Retina (tissue), 1 donor: Measurements from ENCODE around the gene GNG3.
A peak's percentile ranks its signal among the peaks of the same experiment; 100 is the strongest.
"Not testable (repeated sequence)": the region's sequence is repeated elsewhere in the genome, so short reads cannot be mapped to it uniquely, and the experiment has no call there.

ENCODE experiments used
- DNase-seq: peaks from one replicate; pipeline ENCODE4 v3.0.0-alpha.2; 2016

GNG3 gene

GRCh38 chr11:62721994-62722393 lies 14.5 kb downstream of the GNG3 start:
- no peak for DNase-seq

GRCh38 chr11:62724171-62724570 lies 16.7 kb downstream of the GNG3 start:
- DNase-seq: no peak

GRCh38 chr11:62725646-62726045 lies 18.2 kb downstream of the GNG3 start:
- no peak for DNase-seq

GRCh38 chr11:62726156-62726914 lies 18.9 kb downstream of the GNG3 start:
- DNase-seq: no peak

DNA sequence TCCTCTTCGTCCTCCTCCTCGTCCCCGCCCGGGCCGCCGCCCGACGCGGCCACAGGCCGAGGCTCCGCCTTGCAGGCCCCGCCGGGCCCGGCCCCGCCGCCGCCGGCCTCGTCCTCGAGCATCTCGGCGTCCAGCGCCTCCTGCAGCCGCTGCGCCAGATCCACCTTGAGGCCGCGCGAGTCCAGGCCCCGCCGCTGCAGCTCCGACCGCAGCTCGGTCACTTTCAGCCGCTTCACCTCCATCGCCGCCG lies 19.4 kb downstream of the GNG3 start:
- no peak for DNase-seq

DNA sequence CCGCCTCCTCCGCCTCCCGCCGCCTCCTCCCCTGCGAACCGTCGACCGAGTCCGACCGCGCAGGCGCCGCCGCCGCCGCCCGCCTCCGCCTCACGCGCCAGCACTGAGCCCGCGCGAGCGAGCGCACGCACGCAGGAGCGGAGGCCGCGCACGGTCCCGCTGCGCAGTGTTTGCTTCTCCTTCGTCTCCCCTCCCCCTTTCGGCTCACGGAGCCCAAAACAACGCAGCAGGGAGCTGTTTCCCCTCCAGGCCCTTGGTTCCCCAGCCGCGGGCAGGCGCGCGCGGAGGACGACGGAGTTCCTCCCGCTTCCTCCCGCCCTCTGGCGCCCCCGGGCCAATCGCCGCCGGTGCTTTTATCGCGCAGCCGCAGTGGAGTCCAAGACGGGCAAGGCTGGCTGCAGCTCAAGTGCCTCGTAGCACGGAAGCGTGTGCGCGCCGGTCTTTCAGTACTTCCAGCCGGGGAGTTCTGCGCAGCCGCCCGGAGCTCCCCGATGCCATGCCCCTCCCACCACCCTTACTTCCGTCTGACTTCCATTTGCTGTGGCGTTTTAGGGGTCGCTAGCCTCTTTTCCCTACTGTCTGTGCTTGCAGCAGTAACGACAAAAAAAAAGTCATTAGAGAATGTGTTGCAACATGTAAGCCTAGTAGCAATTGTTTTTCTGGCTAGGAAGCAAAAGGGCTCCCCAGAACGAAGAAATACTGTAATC lies 19.8 kb downstream of the GNG3 start, which contains the start of gene HNRNPUL2:
TSS of gene HNRNPUL2 (minus strand) at position 293 of the 707 bp plus-strand sequence. CDS start 301 bp downstream, outside the sequence.
- peak; percentile 99 for DNase-seq

DNA sequence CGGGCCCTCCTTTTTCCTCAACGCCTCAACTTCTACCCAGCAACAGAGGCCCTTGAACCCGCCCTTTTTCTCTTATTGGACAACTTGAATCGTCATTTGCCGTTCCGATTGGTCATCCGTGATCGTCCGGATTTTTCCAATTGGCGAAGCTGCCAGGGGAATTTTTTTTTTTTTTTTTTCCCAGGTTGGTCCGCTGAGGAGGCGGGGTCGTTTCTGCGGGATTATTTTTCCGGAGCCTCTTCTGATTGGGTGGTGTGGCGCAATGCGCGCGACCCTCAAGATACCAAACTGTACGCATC lies 20.3 kb downstream of the GNG3 start:
- DNase-seq: peak; percentile 99

- peak; percentile 95 for DNase-seq
These were observed 20.9 kb downstream of the GNG3 start, which contains the start of gene TTC9C for GRCh38 chr11:62728171-62728988. TSS of gene TTC9C (plus strand) at chr11:62728486. CDS start at chr11:62728849, 363 bp downstream.

DNA sequence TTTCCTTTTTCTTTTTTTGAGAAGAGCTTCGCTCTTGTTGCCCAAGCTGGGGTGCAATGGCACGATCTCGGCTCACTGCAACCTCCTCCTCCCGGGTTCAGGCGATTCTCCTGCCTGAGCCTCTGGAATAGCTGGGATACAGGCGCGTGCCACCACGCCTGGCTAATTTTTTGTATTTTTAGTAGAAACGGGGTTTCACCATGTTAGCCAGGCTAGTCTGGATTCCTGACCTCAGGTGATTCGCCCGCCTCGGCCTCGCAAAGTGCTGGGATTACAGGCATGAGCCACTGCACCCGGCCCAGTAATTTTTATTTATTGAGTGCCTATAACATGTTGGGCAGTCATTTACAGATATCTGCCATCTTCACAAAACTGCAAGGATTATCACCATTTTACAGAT lies 22.6 kb downstream of the GNG3 start:
- not testable (repeated sequence) for DNase-seq

GRCh38 chr11:62732830-62733229 lies 25.4 kb downstream of the GNG3 start:
- no peak for DNase-seq

DNA sequence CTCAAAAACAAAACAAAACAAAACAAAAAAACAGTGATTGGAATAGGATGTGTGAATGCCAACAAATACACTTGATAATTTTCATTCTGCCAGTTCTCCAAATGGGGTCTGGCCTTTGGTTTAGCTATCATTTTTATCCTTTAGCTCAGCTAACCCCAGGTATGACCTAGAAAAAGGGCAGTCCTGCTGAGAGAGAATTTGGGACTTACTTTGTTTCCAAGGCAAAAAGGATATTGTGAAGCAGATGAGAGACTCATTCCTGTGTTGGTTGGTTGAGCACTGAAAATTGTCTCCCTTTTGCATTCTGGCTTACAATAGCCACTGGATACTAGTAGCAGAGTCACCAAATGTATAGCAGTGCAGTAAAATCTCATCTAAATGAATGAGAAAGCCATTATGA lies 29.7 kb downstream of the GNG3 start:
- no peak for DNase-seq

DNA sequence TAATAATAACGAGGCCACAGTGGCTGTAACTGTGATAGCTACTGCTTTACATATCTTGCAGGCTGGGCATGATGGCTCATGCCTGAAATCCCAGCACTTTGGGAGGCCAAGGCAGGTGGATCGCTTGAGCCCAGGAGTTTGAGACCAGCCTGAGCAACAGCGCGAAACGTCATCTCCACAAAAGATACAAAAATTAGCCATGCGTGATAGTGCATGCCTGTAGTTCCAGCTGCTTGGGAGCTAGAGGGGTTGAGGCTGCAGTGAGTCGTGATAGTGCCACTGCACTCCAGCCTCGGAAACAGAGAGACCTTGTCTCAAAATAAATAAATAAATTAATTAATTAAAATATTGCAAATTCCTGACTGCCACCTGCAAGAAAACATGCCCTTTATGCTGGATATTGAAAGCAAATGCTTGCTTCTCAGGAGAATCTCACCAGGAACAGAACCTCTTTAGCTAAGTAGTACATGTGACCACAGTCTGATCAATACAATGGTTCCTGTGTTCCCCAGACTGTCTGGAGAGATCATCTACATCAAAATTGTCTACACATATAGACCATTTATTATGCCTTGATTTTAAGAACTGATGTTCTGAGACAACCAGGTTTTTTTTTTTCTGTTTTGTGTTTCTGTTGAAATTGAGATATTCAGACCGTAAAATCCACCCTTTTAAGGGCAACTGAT lies 40.1 kb downstream of the GNG3 start:
- peak; percentile 48 for DNase-seq

- not testable (repeated sequence) for DNase-seq
These were observed 42.5 kb downstream of the GNG3 start for GRCh38 chr11:62749931-62750330.

- DNase-seq: no peak
These were observed 44.8 kb downstream of the GNG3 start for GRCh38 chr11:62752177-62752785.

GRCh38 chr11:62752994-62753735 lies 45.7 kb downstream of the GNG3 start:
- DNase-seq: no peak

- peak; percentile 100 for DNase-seq
These were observed 46.5 kb downstream of the GNG3 start, which contains the start of gene ZBTB3 for GRCh38 chr11:62753736-62754603. TSS of gene ZBTB3 (minus strand) at chr11:62754160. CDS start at chr11:62753664, 496 bp downstream.

GRCh38 chr11:62755086-62755615 lies 47.7 kb downstream of the GNG3 start:
- DNase-seq: no peak

DNA sequence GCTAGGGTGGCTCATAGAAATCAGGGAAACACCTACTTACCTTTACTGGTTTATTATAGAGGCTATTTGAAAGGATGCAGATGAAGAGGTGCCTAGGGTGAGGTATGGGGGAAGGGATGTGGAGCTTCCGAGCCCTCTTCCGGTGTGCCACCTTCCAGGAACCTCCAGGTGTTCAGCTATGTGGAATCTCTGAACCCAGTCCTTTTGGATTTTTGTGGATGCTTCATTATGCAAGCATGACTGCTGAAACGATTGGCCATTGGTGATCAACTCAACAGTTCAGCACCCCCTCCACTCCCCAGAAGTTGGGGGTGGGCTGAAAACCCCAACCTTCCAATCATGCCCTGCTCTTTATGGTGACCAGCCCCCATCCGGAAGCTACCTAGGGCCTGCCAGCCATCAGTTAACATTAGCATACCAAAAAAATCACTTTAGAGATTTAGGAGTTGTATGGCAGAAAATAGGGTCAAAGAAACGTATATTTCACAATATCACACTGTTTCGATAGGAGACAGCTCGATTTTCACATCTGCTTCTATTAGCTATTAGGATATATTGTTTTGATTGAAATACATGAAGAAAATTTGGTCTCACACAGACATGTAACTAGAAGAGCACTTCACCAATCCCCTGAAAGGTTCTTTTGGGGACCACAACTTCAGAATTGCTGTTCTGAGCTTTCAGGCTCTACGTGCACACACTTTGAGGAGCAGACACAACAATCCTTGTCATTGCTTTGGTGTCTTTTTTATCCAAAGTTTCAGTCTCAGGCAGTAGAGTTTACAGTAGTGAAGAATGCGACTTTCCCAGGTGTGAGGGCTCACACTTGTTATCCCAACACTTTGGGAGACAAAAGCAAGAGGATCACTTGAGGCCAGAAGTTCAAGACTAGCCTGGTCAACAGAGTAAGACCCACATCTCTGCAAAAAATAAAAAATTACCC lies 50.6 kb downstream of the GNG3 start:
- DNase-seq: no peak
